ENCODE results near the gene STX18.

Gene STX18

GRCh38 chr4:4521136-4521535 is 20.7 kb downstream of the STX18 start:
- ATAC-seq (ENCODE audit: insufficient read depth, low read depth) = no peak
- Histone ChIP-seq H3K4me3 (ENCODE audit: low read depth in 1 of 2, low read length in 2 of 2) (no peak overlapping the region), H3K36me3 (ENCODE audit: insufficient read depth, low read length) (peaks cover 1% of the 10 kb centered on the region; the same call in 1 of the 2 replicates), H3K9me3 (ENCODE audit: insufficient read depth, low read length, severe bottlenecking) (no peaks in the 10 kb centered on the region), H3K27me3 (ENCODE audit: insufficient read depth, low read length, poor library complexity) (no peaks in the 10 kb centered on the region), H2AFZ (ENCODE audit: low read depth, low read length) (no peak overlapping the region), H3K4me1 (ENCODE audit: insufficient read depth, low read length) (no peaks in the 10 kb centered on the region), H3K79me2 (ENCODE audit: insufficient read depth, low read length) (peaks cover 40% of the 10 kb centered on the region; the same call in 1 of the 2 replicates), H3K27ac (ENCODE audit: low read length) (no peak overlapping the region), H4K20me1 (ENCODE audit: insufficient read depth, low read length) (peaks cover 33% of the 10 kb centered on the region; the same call in 1 of the 2 replicates), H3K4me2 (ENCODE audit: insufficient read depth, low read length) (no peak overlapping the region), H3K9ac (ENCODE audit: low read depth, low read length) (no peak overlapping the region)
- TF ChIP-seq CTCF (IDR thresholded peaks at IDR 0.05; ENCODE audit: borderline replicate concordance, extremely low read depth, low read length, poor library complexity, severe bottlenecking) (no peak), EZH2 (IDR thresholded peaks at IDR 0.05; ENCODE audit: borderline replicate concordance, low read depth, low read length, severe bottlenecking) (no peak)
- no peak for DNase-seq

GRCh38 chr4:4519297-4519894 is 22.5 kb downstream of the STX18 start:
- DNase-seq = no peak

GRCh38 chr4:4518747-4519146 is 23.1 kb downstream of the STX18 start:
- H4K20me1 ChIP-seq (ENCODE audit: insufficient read depth, low read length) = peaks cover 33% of the 10 kb centered on the region; the same call in 1 of the 2 replicates
- TF ChIP-seq CTCF (IDR thresholded peaks at IDR 0.05; ENCODE audit: borderline replicate concordance, extremely low read depth, low read length, poor library complexity, severe bottlenecking) = no peak
- no peak for TF ChIP-seq EZH2 (IDR thresholded peaks at IDR 0.05; ENCODE audit: borderline replicate concordance, low read depth, low read length, severe bottlenecking)
- H3K4me3 ChIP-seq (ENCODE audit: low read depth in 1 of 2, low read length in 2 of 2) = no peak overlapping the region

More at GRCh38 chr4:4519297-4519894, 22.5 kb downstream of the STX18 start:
- Histone ChIP-seq H3K4me1 (ENCODE audit: insufficient read depth, low read length) (no peaks in the 10 kb centered on the region), H4K20me1 (ENCODE audit: insufficient read depth, low read length) (peaks cover 29% of the 10 kb centered on the region; the same call in 1 of the 2 replicates), H2AFZ (ENCODE audit: low read depth, low read length) (no peak overlapping the region), H3K4me3 (ENCODE audit: low read depth in 1 of 2, low read length in 2 of 2) (no peak overlapping the region), H3K4me2 (ENCODE audit: insufficient read depth, low read length) (no peak overlapping the region), H3K27me3 (ENCODE audit: insufficient read depth, low read length, poor library complexity) (no peaks in the 10 kb centered on the region), H3K9me3 (ENCODE audit: insufficient read depth, low read length, severe bottlenecking) (no peaks in the 10 kb centered on the region), H3K9ac (ENCODE audit: low read depth, low read length) (no peak overlapping the region), H3K36me3 (ENCODE audit: insufficient read depth, low read length) (no peaks in the 10 kb centered on the region), H3K27ac (ENCODE audit: low read length) (no peak overlapping the region), H3K79me2 (ENCODE audit: insufficient read depth, low read length) (peaks cover 42% of the 10 kb centered on the region; the same call in 1 of the 2 replicates)
- TF ChIP-seq CTCF (IDR thresholded peaks at IDR 0.05; ENCODE audit: borderline replicate concordance, extremely low read depth, low read length, poor library complexity, severe bottlenecking) = peak; percentile 45
- TF ChIP-seq EZH2 (IDR thresholded peaks at IDR 0.05; ENCODE audit: borderline replicate concordance, low read depth, low read length, severe bottlenecking) = no peak
- ATAC-seq (ENCODE audit: insufficient read depth, low read depth) = no peak

More at GRCh38 chr4:4518747-4519146, 23.1 kb downstream of the STX18 start:
- H3K36me3 ChIP-seq (ENCODE audit: insufficient read depth, low read length) = no peaks in the 10 kb centered on the region
- no peaks in the 10 kb centered on the region for H3K9me3 ChIP-seq (ENCODE audit: insufficient read depth, low read length, severe bottlenecking)
- DNase-seq (no peak), ATAC-seq (ENCODE audit: insufficient read depth, low read depth) (no peak)
- H3K9ac ChIP-seq (ENCODE audit: low read depth, low read length) = no peak overlapping the region
- no peaks in the 10 kb centered on the region for H3K4me1 ChIP-seq (ENCODE audit: insufficient read depth, low read length)
- H3K79me2 ChIP-seq (ENCODE audit: insufficient read depth, low read length) = peaks cover 44% of the 10 kb centered on the region
- H3K4me2 ChIP-seq (ENCODE audit: insufficient read depth, low read length) = no peak overlapping the region
- H3K27me3 ChIP-seq (ENCODE audit: insufficient read depth, low read length, poor library complexity) = no peaks in the 10 kb centered on the region
- H2AFZ ChIP-seq (ENCODE audit: low read depth, low read length) = no peak overlapping the region
- no peak overlapping the region for H3K27ac ChIP-seq (ENCODE audit: low read length)

Data from DND-41 (cell line).